HL-60 (cell line): Measurements from ENCODE around the gene ATRNL1.

ENCODE experiments used
- DNase-seq, 2 experiments: peaks; one replicate each; pipeline ENCODE4 v3.0.0-alpha.2; 2010 to 2020; ENCODE audit warnings: low read depth in 1 of 2, low spot score in 1 of 2
- H3K27ac ChIP-seq: fragments of 250-450 bp; sonication (Bioruptor Pico); replicated peaks from 2 replicates; pipeline ENCODE4 v1.5.1; 2020; ENCODE audit warnings: mild to moderate bottlenecking, moderate library complexity
- H3K27me3 ChIP-seq: fragments of 250-450 bp; sonication (Bioruptor Pico); 2 replicates; pipeline ENCODE4 v1.5.1; 2021; ENCODE audit warnings: mild to moderate bottlenecking, moderate library complexity; ENCODE audit not compliant: insufficient read depth, poor library complexity, severe bottlenecking
- H3K4me3 ChIP-seq: replicated peaks from 2 replicates; pipeline ENCODE4 v1.5.1; 2011; ENCODE audit warnings: mild to moderate bottlenecking, control low read depth, low read length; ENCODE audit not compliant: insufficient read depth
- GABPA ChIP-seq: IDR thresholded peaks from 2 replicates; pipeline ENCODE4 v1.6.1; 2012; ENCODE audit warnings: low read depth
- POLR2AphosphoS5 ChIP-seq: IDR thresholded peaks from 2 replicates; pipeline ENCODE4 v1.6.1; 2012; ENCODE audit warnings: low read depth
- SPI1 ChIP-seq: IDR thresholded peaks from 2 replicates; pipeline ENCODE4 v1.6.1; 2012; ENCODE audit warnings: low read depth, mild to moderate bottlenecking, borderline replicate concordance
- TF ChIP-seq, protein P1 (sequence below): IDR thresholded peaks from 2 replicates; pipeline ENCODE4 v1.6.1; 2012; ENCODE audit warnings: low read depth; ENCODE audit not compliant: insufficient replicate concordance
- TF ChIP-seq, protein P2 (sequence below): IDR thresholded peaks from one replicate; pipeline ENCODE4 v1.5.1; 2011; ENCODE audit warnings: low read length, control low read depth, inconsistent platforms; ENCODE audit not compliant: insufficient read depth

Gene ATRNL1

DNA sequence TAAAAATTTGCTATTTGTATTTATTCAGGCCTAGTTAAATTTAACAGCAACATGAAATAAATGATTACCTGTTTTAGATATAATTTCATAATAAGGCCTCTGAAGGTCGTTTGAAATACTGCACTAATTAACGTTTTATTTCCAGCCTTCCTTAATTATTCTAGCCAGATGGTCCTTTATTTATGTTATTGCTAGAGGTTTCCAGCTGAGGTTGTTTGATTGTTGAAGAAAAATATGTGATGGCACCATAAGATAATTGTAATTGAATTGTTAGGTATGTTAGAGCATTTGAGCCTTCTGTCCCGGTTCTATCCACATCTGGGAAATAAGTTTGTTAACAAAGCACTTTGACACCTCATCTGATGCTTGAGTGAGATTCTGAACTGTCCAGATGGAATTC is 556.1 kb downstream of the ATRNL1 start:
- TF ChIP-seq, protein P1, sequence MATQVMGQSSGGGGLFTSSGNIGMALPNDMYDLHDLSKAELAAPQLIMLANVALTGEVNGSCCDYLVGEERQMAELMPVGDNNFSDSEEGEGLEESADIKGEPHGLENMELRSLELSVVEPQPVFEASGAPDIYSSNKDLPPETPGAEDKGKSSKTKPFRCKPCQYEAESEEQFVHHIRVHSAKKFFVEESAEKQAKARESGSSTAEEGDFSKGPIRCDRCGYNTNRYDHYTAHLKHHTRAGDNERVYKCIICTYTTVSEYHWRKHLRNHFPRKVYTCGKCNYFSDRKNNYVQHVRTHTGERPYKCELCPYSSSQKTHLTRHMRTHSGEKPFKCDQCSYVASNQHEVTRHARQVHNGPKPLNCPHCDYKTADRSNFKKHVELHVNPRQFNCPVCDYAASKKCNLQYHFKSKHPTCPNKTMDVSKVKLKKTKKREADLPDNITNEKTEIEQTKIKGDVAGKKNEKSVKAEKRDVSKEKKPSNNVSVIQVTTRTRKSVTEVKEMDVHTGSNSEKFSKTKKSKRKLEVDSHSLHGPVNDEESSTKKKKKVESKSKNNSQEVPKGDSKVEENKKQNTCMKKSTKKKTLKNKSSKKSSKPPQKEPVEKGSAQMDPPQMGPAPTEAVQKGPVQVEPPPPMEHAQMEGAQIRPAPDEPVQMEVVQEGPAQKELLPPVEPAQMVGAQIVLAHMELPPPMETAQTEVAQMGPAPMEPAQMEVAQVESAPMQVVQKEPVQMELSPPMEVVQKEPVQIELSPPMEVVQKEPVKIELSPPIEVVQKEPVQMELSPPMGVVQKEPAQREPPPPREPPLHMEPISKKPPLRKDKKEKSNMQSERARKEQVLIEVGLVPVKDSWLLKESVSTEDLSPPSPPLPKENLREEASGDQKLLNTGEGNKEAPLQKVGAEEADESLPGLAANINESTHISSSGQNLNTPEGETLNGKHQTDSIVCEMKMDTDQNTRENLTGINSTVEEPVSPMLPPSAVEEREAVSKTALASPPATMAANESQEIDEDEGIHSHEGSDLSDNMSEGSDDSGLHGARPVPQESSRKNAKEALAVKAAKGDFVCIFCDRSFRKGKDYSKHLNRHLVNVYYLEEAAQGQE = no peak
- TF ChIP-seq, protein P2, sequence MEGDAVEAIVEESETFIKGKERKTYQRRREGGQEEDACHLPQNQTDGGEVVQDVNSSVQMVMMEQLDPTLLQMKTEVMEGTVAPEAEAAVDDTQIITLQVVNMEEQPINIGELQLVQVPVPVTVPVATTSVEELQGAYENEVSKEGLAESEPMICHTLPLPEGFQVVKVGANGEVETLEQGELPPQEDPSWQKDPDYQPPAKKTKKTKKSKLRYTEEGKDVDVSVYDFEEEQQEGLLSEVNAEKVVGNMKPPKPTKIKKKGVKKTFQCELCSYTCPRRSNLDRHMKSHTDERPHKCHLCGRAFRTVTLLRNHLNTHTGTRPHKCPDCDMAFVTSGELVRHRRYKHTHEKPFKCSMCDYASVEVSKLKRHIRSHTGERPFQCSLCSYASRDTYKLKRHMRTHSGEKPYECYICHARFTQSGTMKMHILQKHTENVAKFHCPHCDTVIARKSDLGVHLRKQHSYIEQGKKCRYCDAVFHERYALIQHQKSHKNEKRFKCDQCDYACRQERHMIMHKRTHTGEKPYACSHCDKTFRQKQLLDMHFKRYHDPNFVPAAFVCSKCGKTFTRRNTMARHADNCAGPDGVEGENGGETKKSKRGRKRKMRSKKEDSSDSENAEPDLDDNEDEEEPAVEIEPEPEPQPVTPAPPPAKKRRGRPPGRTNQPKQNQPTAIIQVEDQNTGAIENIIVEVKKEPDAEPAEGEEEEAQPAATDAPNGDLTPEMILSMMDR = no peak
- no peak for TF ChIP-seq POLR2AphosphoS5
- no peak overlapping the region for H3K27ac ChIP-seq
- H3K4me3 ChIP-seq = no peak overlapping the region
- no peak for DNase-seq
- H3K27me3 ChIP-seq = no peaks in the 10 kb centered on the region

DNA sequence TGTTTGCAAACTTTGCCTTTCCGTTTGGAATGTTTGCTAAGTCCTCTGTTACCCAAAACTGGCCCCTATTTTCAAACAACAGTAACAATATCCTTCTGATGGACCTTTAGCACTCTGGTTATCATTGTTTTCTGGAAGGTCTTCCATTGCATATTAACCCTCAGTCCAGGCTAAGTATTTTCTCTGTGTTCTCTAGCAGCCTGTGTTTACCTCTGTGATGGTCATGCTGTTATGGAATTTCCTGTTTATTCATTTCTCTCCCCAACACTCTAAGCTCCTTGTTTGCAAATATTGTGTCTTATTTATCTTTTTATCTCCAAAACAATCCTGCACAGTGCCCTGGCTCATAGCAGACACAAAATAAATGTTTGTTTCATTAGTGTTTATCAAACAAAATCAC is 560.3 kb downstream of the ATRNL1 start:
- no peak overlapping the region for H3K4me3 ChIP-seq
- H3K27me3 ChIP-seq = no peaks in the 10 kb centered on the region
- DNase-seq = no peak
- no peak for TF ChIP-seq SPI1
- TF ChIP-seq, protein P1 = no peak
- no peak overlapping the region for H3K27ac ChIP-seq

DNA sequence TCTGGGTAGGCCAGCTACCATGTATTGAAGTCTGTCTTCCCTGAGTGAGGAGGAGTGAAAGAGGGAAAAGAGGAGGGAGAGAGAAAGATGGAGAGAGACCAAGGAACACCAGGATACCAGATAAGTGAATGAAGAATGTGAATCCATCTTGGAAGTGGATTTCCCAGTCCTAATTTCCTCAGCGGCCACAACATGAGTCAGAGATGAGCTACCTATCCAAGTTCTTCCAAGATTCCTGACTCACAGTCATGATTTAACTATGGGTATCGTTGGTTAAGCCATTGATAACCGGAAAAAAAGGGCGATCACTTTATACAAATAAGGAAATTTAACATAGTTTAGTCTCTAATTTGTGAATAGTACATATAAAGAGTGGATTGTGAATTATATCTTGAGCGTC is 561.8 kb downstream of the ATRNL1 start:
- no peak for DNase-seq
- no peaks in the 10 kb centered on the region for H3K27me3 ChIP-seq
- no peak overlapping the region for H3K4me3 ChIP-seq
- TF ChIP-seq, protein P2 = no peak
- TF ChIP-seq GABPA (no peak), SPI1 (no peak), POLR2AphosphoS5 (no peak)
- TF ChIP-seq, protein P1 = no peak
- no peak overlapping the region for H3K27ac ChIP-seq
